ENCODE results near the gene PEX14.

PEX14 gene

GRCh38 chr1:10521537-10522157, 46.9 kb downstream of the PEX14 start:
- DNase-seq: no peak

DNA sequence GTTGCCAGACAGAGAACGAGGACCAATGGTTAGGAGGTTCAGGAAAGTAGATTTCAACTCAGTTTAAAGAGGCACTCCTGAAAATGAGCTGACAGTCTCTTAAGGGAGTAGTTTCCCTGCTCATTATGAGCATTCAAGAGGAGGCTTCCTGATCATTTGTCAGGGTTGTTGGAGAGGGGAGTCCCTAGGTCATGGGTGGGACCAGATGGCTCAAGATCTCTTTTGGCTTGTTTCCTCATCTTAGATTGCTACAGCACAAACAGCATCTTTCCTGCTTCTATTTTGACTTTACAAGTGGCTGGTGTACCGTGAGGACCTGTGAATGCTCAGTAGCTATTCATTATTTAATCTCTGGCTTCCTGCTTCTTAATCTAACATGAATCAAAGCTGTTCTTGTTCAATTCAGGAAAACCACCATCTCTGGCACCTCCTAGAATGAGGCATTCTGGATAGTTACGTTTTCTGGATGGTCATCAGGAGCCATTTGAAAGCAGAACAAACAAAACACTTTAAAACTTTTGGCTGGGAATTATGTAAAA, 47.6 kb downstream of the PEX14 start:
- no peak for DNase-seq

GRCh38 chr1:10525208-10525607, 50.5 kb downstream of the PEX14 start:
- no peak for DNase-seq

- DNase-seq: no peak
These were observed 53.6 kb downstream of the PEX14 start for GRCh38 chr1:10528066-10529014.

DNA sequence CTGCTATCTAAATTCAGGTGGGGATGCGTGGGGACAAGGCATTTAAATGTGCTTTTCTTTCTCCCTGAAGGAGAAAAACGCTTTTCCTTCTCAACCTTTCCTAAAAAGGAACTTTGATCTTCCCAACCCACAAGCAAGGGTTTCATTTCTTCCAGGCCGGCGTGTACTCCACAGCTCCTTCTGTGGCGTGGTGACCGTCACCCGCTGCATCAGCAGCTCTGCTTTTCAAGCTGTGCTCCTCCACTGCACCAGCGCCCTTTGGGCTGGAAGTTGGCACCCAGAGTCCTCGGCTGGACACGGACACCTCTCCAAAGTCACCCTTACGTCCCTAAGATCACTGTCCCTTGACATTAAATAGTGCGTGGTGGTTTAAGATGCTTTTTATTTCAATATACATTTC, 54.3 kb downstream of the PEX14 start:
- no peak for DNase-seq

DNA sequence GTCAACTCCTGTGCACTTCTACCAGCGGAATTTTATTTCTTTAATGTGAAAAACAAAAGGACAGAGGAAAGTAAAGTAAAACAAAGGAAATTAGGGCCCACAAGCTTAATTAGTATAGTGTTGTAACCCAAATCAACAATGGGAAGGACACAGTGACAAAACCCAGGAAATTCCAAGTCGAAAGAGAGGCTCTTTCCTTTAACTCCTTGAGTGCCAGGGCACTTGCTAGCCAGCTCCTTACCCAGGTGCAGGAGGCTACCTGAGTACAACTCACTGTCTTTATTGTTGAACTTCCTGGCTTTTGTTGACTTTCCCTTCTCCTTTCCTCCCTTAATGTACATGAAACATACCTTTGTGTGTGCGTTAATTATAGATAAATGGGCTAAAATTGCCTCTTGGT, 55.0 kb downstream of the PEX14 start:
- no peak for DNase-seq

DNA sequence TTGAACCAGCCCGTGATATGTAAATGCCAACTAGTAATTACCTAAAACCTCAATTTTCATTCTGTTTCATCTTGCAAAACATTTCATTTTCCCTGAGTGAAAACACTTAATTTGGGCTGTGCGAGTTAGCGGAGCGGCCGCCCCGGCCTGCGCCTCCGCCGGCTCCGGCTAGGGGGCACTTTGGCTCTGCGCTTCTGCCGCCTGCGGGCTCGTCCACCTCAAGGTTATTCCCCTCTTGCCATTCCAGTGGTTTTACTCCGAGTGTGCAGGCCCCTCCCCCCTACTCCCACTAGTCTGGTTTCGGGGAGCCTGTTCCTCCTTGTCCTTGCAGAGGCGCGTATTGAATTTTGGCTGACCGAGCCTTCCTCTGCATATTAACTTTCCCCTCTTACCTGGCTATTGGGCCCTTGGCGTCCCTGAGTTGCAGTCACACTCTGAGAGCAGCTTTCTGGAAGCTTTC, 55.6 kb downstream of the PEX14 start:
- DNase-seq: no peak

DNA sequence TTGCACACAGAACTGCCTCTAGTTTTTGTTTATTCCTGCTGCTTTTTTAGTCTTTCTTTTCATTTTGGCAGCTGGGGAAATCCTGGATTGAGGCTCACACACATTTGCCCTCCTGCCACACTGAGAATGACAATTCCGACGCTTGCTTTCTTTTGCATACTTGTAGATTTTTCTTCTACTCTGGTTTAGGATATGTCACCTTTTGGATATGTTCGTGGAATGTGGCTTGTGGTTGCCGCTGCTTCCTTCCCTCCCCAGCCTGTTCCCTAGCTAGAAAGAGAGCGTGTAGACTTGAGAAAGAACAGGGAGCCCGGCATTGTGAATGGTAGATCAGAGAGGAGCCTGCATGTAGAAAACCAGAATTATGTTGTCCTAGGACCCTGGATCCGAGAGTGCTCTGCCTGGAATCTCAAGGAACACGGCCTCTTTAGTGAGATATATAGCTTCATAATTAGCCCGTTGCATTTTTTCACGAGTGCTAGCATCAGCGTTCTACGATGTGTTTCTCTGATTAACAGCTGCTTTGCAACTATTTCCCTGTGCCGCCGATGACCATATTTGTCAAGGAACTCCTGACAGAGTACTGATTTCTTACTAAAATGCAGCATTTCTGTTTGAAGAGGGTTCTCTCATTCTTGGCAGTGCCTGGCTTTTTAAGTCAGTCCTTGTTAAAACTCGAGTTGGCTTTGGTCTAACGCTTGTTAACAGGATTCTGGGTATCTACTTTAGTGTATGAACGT, 56.2 kb downstream of the PEX14 start:
- no peak for DNase-seq

DNA sequence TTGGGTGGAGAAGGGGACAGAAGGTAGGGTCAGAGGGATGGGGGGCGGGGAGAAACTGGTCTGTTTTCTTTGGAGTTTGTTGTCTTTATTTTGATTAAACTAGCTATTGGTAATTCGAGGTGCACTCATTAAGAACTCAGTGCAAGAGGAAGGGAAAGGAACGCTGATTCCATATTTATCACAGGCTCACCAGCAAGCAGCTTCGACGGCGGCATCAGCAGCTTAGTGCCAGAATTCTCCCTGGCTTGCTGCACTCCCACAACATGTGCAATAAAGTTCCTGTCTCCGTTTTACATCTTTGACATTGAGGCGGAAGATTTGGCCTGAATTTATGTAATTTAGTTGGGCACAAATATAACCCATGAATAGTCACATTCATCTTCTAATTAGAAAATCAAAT, 57.6 kb downstream of the PEX14 start:
- no peak for DNase-seq

GRCh38 chr1:10534519-10534918, 59.8 kb downstream of the PEX14 start:
- DNase-seq: no peak

- no peak for DNase-seq
These were observed 61.5 kb downstream of the PEX14 start for GRCh38 chr1:10536133-10536770.

DNA sequence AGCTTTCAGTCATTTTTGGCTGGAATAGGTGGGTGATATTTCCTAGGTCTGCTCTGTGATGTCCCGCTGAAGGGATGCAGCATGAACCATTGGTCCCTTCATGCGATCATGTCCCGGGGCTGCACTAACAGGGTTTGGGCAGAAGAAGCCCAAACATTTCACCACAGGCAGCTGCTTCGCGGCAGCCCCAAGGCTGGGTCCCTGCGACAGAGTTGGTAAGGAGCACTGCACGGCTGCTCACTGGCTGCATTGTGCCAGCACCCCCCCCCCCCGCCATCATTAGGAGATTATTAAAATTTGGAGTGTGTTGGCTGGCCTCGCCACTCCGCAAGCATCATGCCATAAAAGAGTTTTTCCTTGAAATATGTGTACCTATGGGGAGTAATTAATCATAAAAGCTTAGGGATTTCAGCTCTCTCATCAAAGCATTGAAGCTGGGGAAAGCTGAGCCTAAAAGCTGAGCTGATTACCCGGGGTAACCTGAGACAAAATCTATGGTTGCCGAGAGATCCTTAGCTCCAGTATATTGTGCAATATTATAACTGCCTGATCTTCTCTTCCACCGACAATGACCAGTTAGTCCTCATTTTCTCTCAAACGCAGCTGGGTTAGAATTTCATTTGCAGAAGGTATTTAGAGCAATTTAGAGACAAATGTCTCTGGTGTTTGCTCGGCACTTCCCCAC, 62.5 kb downstream of the PEX14 start:
- DNase-seq: no peak

- DNase-seq: peak; percentile 27
These were observed 64.1 kb downstream of the PEX14 start for GRCh38 chr1:10538646-10539355.

- no peak for DNase-seq
These were observed 64.8 kb downstream of the PEX14 start for GRCh38 chr1:10539411-10540043.

- no peak for DNase-seq
These were observed 65.7 kb downstream of the PEX14 start for GRCh38 chr1:10540277-10541005.

GRCh38 chr1:10541286-10541685, 66.5 kb downstream of the PEX14 start:
- DNase-seq: no peak

DNA sequence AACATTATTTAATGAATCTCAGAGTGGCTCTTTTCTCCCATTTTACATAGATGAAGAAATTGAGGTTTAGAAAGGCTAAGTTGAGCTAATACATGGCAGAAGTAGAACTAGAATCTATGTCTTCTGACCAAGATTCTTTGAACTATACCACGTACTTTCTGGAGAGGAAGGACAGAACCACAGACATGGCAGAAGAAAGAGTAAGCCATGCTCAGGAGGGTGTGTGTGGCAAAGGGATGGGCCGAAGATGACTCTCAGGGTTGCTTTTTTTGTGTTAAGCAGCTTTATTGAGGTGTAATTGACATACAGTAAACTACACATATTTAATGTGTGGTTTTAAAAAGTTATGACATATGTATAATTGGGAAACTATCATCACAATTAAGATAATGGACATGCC, 69.5 kb downstream of the PEX14 start:
- DNase-seq: no peak

DNA sequence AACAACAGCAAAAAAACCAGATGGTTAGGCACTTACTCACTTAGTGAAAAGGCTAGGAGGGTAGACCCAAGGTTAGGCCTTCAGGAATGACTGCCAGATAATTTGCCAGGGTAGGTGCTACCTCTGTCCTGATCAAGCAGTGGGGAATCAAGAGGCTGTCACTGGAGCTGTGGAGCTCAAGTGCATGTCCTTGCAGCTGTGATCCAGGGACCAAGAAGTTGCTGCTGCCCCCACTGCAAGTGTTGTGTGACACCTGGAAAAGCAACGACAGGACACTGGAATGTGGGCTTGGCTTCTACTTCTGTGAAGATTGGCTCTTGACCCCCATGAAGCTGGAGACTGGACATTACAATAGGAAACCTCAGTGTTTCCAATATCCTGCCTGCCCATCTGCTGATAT, 72.1 kb downstream of the PEX14 start:
- DNase-seq: no peak

- DNase-seq: no peak
These were observed 75.3 kb downstream of the PEX14 start for GRCh38 chr1:10549904-10550664.
